Measurements from ENCODE around the gene AFAP1L1.

AFAP1L1 gene

GRCh38 chr5:149288436-149288835, 16.8 kb downstream of the AFAP1L1 start:
- CTCF ChIA-PET = no interaction called here
- no peak for DNase-seq (ENCODE audit: extremely low spot score)
- POLR2A ChIA-PET = no interaction called here
- no peak for TF ChIP-seq CTCF (IDR thresholded peaks at IDR 0.05; ENCODE audit: control extremely low read depth, extremely low read depth, low read depth, missing control alignments)

GRCh38 chr5:149289301-149289700, 17.6 kb downstream of the AFAP1L1 start:
- POLR2A ChIA-PET = no interaction called here
- CTCF ChIA-PET = no interaction called here
- no peak for TF ChIP-seq CTCF (IDR thresholded peaks at IDR 0.05; ENCODE audit: control extremely low read depth, extremely low read depth, low read depth, missing control alignments)
- DNase-seq (ENCODE audit: extremely low spot score) = no peak

GRCh38 chr5:149294872-149295829, 23.5 kb downstream of the AFAP1L1 start:
- POLR2A ChIA-PET = no interaction called here
- CTCF ChIA-PET = interaction anchor here (1.0 to 1.6 kb wide), 2 partner anchors 18 to 76 kb away, joined by 3 read pairs; no protein-coding TSS in a partner anchor
- DNase-seq (ENCODE audit: extremely low spot score) = no peak
- no peak for TF ChIP-seq CTCF (IDR thresholded peaks at IDR 0.05; ENCODE audit: control extremely low read depth, extremely low read depth, low read depth, missing control alignments)

- DNase-seq (ENCODE audit: extremely low spot score) = no peak
- ChIA-PET CTCF (interaction anchor here (1.0 to 1.2 kb wide), 2 partner anchors 12 to 564 kb away, joined by 3 to 4 read pairs; no protein-coding TSS in a partner anchor), POLR2A (no interaction called here)
- no peak for TF ChIP-seq CTCF (IDR thresholded peaks at IDR 0.05; ENCODE audit: control extremely low read depth, extremely low read depth, low read depth, missing control alignments)
Observed at GRCh38 chr5:149297340-149298025, 25.8 kb downstream of the AFAP1L1 start.

GRCh38 chr5:149298163-149298562, 26.5 kb downstream of the AFAP1L1 start:
- CTCF ChIA-PET = interaction anchor here (1.0 to 1.2 kb wide), 2 partner anchors 11 to 565 kb away, joined by 3 to 4 read pairs; no protein-coding TSS in a partner anchor
- POLR2A ChIA-PET = no interaction called here
- no peak for DNase-seq (ENCODE audit: extremely low spot score)
- TF ChIP-seq CTCF (IDR thresholded peaks at IDR 0.05; ENCODE audit: control extremely low read depth, extremely low read depth, low read depth, missing control alignments) = no peak

GRCh38 chr5:149298842-149299404, 27.3 kb downstream of the AFAP1L1 start:
- CTCF ChIA-PET = interaction anchor here (0.7 to 1.2 kb wide), 3 partner anchors 10 to 30 kb away, joined by 3 to 4 read pairs (median 3); no protein-coding TSS in a partner anchor

More at GRCh38 chr5:149298842-149299404, 27.3 kb downstream of the AFAP1L1 start:
- POLR2A ChIA-PET = no interaction called here
- no peak for TF ChIP-seq CTCF (IDR thresholded peaks at IDR 0.05; ENCODE audit: control extremely low read depth, extremely low read depth, low read depth, missing control alignments)
- DNase-seq (ENCODE audit: extremely low spot score) = no peak
